ENCODE data around the gene ZNF142. TPM values are rescaled to one million over a fixed set of nuclear protein-coding genes. Genes with fewer than 3 reads are reported as not detected.
A peak's percentile ranks its signal among the peaks of the same experiment; 100 is the strongest.

Gene ZNF142
- total RNA-seq, 2 donors from 2014 or later = 14.8 to 25.3 TPM

DNA sequence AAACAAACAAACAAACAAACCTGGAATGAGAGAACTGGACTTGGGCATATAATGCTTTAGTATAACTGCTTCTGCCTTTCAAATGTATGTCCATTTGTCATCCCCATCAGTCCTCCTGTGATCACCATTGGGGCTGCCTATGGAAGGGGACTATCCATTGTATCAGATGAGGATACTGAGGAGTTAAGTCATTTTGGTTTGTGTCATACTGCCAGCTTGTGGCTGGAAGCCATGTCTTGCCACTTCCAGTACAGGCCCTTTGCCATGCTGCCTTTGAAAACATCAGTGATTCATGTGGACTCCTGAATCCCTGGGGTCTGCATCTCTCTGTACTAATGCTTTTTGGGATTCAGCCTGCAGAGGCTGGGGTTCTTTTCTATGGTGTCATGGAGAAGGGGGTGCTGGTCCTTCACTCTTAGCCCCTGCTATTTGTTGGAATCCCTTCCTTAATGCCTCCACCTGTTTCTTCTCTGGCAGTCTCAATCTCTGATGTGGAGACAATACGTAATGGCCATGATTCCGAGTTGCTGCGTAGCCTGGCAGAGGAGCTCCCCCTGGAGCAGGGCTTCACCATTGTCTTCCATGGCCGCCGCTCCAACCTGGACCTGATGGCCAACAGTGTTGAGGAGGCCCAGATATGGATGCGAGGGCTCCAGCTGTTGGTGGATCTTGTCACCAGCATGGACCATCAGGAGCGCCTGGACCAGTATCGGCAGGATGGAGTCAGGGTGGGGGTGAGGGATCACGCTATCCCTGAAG lies 41.1 kb downstream of the ZNF142 start:
- no peak for DNase-seq
- Histone ChIP-seq H3K27me3 (no peaks in the 10 kb centered on the region), H3K36me3 (no peaks in the 10 kb centered on the region), H3K27ac (no peak overlapping the region), H3K4me3 (no peak overlapping the region), H3K9me3 (no peaks in the 10 kb centered on the region), H3K9ac (ENCODE audit: low read depth in 2 of 2, low read length in 2 of 2) (no peak overlapping the region), H3K4me1 (no peaks in the 10 kb centered on the region)
- intact Hi-C loops (cut with DNase I) = no loop called here
- TF ChIP-seq, protein P1, sequence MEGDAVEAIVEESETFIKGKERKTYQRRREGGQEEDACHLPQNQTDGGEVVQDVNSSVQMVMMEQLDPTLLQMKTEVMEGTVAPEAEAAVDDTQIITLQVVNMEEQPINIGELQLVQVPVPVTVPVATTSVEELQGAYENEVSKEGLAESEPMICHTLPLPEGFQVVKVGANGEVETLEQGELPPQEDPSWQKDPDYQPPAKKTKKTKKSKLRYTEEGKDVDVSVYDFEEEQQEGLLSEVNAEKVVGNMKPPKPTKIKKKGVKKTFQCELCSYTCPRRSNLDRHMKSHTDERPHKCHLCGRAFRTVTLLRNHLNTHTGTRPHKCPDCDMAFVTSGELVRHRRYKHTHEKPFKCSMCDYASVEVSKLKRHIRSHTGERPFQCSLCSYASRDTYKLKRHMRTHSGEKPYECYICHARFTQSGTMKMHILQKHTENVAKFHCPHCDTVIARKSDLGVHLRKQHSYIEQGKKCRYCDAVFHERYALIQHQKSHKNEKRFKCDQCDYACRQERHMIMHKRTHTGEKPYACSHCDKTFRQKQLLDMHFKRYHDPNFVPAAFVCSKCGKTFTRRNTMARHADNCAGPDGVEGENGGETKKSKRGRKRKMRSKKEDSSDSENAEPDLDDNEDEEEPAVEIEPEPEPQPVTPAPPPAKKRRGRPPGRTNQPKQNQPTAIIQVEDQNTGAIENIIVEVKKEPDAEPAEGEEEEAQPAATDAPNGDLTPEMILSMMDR (IDR thresholded peaks at IDR 0.05) = no peak

DNA sequence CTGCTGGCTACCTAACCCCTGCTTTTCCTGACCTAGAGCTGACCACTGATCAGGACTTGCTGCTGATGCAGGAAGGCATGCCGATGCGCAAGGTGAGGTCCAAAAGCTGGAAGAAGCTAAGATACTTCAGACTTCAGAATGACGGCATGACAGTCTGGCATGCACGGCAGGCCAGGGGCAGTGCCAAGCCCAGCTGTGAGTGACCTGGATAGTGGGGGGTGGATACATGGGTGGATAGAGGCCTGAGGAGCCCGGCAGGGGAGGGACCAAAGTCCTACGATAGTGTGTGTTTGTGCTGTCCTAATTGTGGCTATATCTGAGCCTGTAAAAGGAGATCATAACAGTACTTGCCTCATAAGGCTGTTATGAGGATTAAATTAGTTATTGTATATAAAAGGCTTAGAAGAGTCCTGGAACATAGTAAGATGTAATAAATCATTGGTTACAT lies 43.5 kb downstream of the ZNF142 start:
- intact Hi-C loops (cut with DNase I) = no loop called here
- no peak overlapping the region for H3K27ac ChIP-seq

DNA sequence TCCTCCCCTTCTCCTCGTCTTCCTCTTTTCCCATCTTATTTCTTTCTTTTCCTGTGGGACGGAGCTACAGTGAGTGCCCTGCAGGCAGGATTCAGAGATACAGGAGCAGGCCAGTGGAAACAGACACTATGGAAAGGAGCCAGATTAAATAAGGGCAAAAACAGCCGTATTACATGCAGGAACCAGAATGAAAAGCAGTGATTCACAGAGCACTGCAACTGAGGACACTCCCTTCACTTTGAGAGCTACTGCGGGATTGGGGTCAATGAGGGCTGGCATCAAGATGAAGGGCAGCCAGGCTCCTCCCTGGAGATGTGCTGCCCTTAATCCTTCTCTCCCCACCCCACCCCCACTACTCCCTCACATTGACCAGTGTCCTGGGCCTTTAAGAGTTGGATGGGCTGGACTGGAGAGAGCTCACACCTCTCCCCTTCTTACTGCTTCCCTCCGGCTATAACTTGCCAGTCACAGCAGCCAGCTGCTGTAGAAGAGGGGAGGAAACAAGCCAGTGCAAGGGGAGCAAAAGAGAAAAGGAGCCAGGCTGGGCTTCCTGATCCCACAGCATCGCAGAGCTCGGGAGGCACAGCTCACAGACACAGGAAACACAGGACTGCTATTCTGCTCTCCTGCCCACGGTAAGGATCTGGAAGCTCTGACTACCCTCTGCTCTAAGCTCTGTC lies 51.8 kb downstream of the ZNF142 start, which contains the start of gene PLCD4:
PLCD4 (plus strand) TSS at position 464 of the 680 bp plus-strand sequence. CDS start 7,841 bp downstream, outside the sequence.
- Histone ChIP-seq H3K36me3 (no peaks in the 10 kb centered on the region), H3K4me1 (no peaks in the 10 kb centered on the region), H3K27me3 (no peaks in the 10 kb centered on the region), H3K4me3 (no peak within 1 kb of the TSS), H3K9me3 (no peaks in the 10 kb centered on the region), H3K27ac (no peak within 1 kb of the TSS), H3K9ac (ENCODE audit: low read depth in 2 of 2, low read length in 2 of 2) (no peak within 1 kb of the TSS)
- TF ChIP-seq, protein P1 (IDR thresholded peaks at IDR 0.05) = no peak
- intact Hi-C loops (cut with DNase I) = no loop called here
- DNase-seq = peak; percentile 21

More for the DNA sequence above, 43.5 kb downstream of the ZNF142 start:
- peak; percentile 35 for DNase-seq
- no peak overlapping the region for H3K9ac ChIP-seq (ENCODE audit: low read depth in 2 of 2, low read length in 2 of 2)
- no peaks in the 10 kb centered on the region for H3K4me1 ChIP-seq
- no peak overlapping the region for H3K4me3 ChIP-seq
- TF ChIP-seq, protein P1 (IDR thresholded peaks at IDR 0.05) = no peak
- H3K27me3 ChIP-seq = no peaks in the 10 kb centered on the region
- no peaks in the 10 kb centered on the region for H3K9me3 ChIP-seq
- H3K36me3 ChIP-seq = no peaks in the 10 kb centered on the region

- Histone ChIP-seq H3K9ac (ENCODE audit: low read depth in 2 of 2, low read length in 2 of 2) (no peak overlapping the region), H3K4me3 (no peak overlapping the region), H3K4me1 (no peaks in the 10 kb centered on the region), H3K27ac (no peak overlapping the region), H3K27me3 (no peaks in the 10 kb centered on the region), H3K9me3 (no peaks in the 10 kb centered on the region), H3K36me3 (no peaks in the 10 kb centered on the region)
- intact Hi-C loops (cut with DNase I) = no loop called here
- DNase-seq = no peak
- TF ChIP-seq, protein P1 (IDR thresholded peaks at IDR 0.05) = no peak
Measured at GRCh38 chr2:218605432-218605831, 54.0 kb downstream of the ZNF142 start.

Other genes starting within 250 kb of the ZNF142 start
- gene VIL1, start 240.5 kb downstream of the ZNF142 start, total RNA-seq = 100 to 1,000 TPM; 545 to 634 TPM
- 10 to 100 TPM; 13.1 to 13.4 TPM for gene USP37, start 91.3 kb downstream of the ZNF142 start, total RNA-seq
- gene CNOT9, start 90.8 kb downstream of the ZNF142 start, total RNA-seq = 10 to 100 TPM; 36.0 to 52.5 TPM
- 1 to 10 TPM in 1 of 2 donors, under 1 TPM in 1; 0.54 to 1.6 TPM for gene PLCD4, start 51.7 kb downstream of the ZNF142 start, total RNA-seq
- gene BCS1L, start 60 bp upstream of the ZNF142 start, total RNA-seq = 10 to 100 TPM; 21.7 to 63.7 TPM
- gene RNF25, start 12.4 kb upstream of the ZNF142 start, total RNA-seq = 10 to 100 TPM; 12.6 to 20.7 TPM
- 10 to 100 TPM; 17.8 to 36.7 TPM for gene STK36, start 12.5 kb upstream of the ZNF142 start, total RNA-seq
- gene TTLL4, start 51.2 kb upstream of the ZNF142 start, total RNA-seq = 10 to 100 TPM; 27.5 to 36.7 TPM
- 10 to 100 TPM; 21.7 to 54.0 TPM for gene CYP27A1, start 122.5 kb upstream of the ZNF142 start, total RNA-seq
- gene PRKAG3, start 172.2 kb upstream of the ZNF142 start, total RNA-seq = not detected
- under 1 TPM; 0.25 to 0.37 TPM for gene WNT6, start 200.2 kb upstream of the ZNF142 start, total RNA-seq
- gene WNT10A, start 221.2 kb upstream of the ZNF142 start, total RNA-seq = under 1 TPM; 0.44 to 0.61 TPM